A673 (cell line): ENCODE measurements around the gene FHIT.

Experiments used
- EZH2 ChIP-seq: fragments of 200-600 bp; sonication (generic); IDR thresholded peaks from 2 replicates; pipeline ENCODE4 v1.6.1; 2017; ENCODE audit warnings: borderline replicate concordance, low read depth, mild to moderate bottlenecking, mixed read lengths, antibody characterized with exemption, low read length; ENCODE audit not compliant: poor library complexity, severe bottlenecking
- TF ChIP-seq, protein P1 (sequence below): fragments of 300-800, 200-600 bp; sonication (generic); conservative IDR thresholded peaks from 2 replicates; pipeline ENCODE4 v1.5.1; 2017; ENCODE audit warnings: low read depth, mild to moderate bottlenecking, antibody characterized with exemption, low read length, moderate library complexity, mixed read lengths

DNA sequence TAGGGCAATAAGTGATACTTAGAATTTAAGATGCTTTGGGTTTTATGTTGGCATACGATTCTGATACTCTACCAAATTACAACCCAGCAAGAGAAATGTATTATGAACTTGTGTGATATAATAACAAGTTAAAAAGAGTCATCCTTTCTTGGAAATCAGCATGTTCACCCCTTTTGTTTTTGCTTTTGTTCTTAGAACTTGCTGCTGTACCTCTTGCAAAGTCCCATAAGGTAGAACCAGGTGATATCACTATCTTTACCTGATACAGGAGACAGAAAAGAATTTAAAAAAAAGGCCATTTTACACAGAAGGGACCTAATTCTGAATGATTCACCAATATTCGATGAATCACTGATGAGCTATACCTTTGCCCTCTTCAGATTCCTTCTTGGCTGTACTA is 810.4 kb downstream of the FHIT start:
- TF ChIP-seq, protein P1, sequence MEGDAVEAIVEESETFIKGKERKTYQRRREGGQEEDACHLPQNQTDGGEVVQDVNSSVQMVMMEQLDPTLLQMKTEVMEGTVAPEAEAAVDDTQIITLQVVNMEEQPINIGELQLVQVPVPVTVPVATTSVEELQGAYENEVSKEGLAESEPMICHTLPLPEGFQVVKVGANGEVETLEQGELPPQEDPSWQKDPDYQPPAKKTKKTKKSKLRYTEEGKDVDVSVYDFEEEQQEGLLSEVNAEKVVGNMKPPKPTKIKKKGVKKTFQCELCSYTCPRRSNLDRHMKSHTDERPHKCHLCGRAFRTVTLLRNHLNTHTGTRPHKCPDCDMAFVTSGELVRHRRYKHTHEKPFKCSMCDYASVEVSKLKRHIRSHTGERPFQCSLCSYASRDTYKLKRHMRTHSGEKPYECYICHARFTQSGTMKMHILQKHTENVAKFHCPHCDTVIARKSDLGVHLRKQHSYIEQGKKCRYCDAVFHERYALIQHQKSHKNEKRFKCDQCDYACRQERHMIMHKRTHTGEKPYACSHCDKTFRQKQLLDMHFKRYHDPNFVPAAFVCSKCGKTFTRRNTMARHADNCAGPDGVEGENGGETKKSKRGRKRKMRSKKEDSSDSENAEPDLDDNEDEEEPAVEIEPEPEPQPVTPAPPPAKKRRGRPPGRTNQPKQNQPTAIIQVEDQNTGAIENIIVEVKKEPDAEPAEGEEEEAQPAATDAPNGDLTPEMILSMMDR, result no peak
- no peak for TF ChIP-seq EZH2
